Measurements from ENCODE around the gene TUBA8.
"Not testable (repeated sequence)": the region's sequence is repeated elsewhere in the genome, so short reads cannot be mapped to it uniquely, and the experiment has no call there.

The TUBA8 gene

GRCh38 chr22:18108187-18108586 is 2.4 kb upstream of the TUBA8 start:
- DNase-seq: no peak

- no peak for DNase-seq
Observed at GRCh38 chr22:18109410-18110193, 1.0 kb upstream of the TUBA8 start.

GRCh38 chr22:18110954-18111758 is 547 bp downstream of the TUBA8 start:
- no peak for DNase-seq

- no peak for DNase-seq
Observed at GRCh38 chr22:18111759-18112330, 1.2 kb downstream of the TUBA8 start.

GRCh38 chr22:18112440-18112839 is 1.8 kb downstream of the TUBA8 start:
- DNase-seq: no peak

GRCh38 chr22:18113680-18114394 is 3.2 kb downstream of the TUBA8 start:
- no peak for DNase-seq

- DNase-seq: no peak
Observed at GRCh38 chr22:18114495-18114894, 3.9 kb downstream of the TUBA8 start.

- no peak for DNase-seq
Observed at GRCh38 chr22:18114976-18115652, 4.5 kb downstream of the TUBA8 start.

- no peak for DNase-seq
Observed at GRCh38 chr22:18115906-18116371, 5.3 kb downstream of the TUBA8 start.

GRCh38 chr22:18116634-18117033 is 6.0 kb downstream of the TUBA8 start:
- DNase-seq: no peak

- DNase-seq: no peak
Observed at GRCh38 chr22:18118345-18118915, 7.8 kb downstream of the TUBA8 start.

GRCh38 chr22:18119409-18120110 is 9.0 kb downstream of the TUBA8 start:
- no peak for DNase-seq

GRCh38 chr22:18120857-18121256 is 10.2 kb downstream of the TUBA8 start:
- no peak for DNase-seq

GRCh38 chr22:18121506-18121905 is 10.9 kb downstream of the TUBA8 start:
- no peak for DNase-seq

- DNase-seq: no peak
Observed at GRCh38 chr22:18121954-18122554, 11.4 kb downstream of the TUBA8 start.

GRCh38 chr22:18123476-18124025 is 12.9 kb downstream of the TUBA8 start:
- DNase-seq: not testable (repeated sequence)

- no peak for DNase-seq
Observed at GRCh38 chr22:18126606-18127005, 16.0 kb downstream of the TUBA8 start.

GRCh38 chr22:18130018-18130417 is 19.4 kb downstream of the TUBA8 start:
- DNase-seq: no peak

- no peak for DNase-seq
Observed at GRCh38 chr22:18130699-18131429, 20.3 kb downstream of the TUBA8 start.

- no peak for DNase-seq
Observed at GRCh38 chr22:18133452-18133851, 22.8 kb downstream of the TUBA8 start.
